ENCODE data around the gene GUCY2C.

Gene GUCY2C

DNA sequence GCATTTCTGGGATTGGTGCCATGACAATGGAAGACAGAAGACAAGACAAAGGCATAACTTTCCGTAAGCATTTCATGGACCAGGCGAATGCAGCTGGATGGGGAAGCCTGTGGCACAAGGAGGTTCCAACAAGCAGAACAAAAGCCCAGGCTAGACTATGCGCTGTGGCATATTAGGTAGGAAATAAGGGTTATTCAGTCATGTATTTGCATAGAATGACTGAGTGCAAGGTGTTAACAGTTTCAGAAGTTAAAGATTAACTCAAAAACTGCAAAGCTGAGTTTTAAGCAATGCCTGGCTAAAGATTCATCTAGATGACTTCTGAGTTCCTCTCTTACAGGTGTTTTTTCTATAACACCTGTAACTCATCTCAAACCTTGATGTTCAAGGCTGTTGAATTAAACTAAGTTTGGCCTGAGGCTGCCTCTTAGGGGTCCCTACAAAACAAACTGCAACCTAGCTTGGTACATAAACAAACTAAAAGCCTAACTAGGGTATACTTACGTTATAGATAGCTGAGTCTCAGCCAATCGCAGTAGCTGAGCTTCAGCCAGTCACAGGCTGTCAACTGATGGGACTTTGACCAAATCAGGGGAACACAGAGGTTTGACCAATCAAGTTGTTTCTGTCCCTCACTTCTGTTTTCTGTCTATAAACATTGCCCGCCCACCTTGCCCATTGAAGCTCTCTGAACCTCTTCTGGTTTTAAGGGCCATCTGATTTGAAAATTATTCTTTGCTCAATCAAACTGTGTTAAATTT, 76.5 kb downstream of the GUCY2C start:
- DNase-seq: no peak

DNA sequence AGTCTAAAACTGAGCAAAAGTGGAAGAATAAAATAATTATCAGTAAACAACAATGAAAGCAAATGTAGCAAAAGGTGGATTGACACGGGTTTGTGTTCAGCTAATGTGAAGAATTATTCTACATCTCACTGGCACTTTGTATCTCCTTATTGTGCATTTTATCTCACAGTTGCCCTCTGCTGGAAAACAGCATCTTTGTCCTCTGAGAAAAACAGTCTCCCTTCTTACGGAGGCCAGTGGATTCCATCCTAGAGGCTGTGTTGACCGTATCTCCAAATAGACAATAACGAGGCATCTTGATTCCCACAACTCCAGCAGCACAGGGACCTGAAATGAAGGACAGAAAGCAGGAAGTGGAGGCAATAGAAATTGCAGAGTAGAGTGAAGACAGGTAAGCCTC, 77.4 kb downstream of the GUCY2C start:
- DNase-seq: no peak

DNA sequence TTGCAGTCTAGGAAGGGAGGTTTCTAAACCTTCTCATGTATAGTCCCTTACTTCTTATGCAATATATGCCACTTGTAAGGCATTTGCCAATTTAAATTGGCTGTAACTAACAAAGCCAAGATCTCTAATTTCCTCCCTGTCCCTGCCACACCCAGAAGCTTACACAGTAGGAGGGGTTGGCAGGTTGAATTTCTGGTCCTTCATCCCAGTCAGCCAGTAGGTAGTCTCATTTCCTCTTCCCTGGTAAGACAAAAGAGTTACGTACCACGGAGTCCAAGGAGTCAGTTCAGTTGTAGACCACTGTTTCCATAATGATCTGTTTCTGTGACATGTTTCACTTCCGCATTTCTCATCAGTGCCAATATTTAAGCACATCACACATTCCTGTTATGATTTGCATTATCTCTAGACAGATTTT, 81.7 kb downstream of the GUCY2C start:
- DNase-seq: no peak

DNA sequence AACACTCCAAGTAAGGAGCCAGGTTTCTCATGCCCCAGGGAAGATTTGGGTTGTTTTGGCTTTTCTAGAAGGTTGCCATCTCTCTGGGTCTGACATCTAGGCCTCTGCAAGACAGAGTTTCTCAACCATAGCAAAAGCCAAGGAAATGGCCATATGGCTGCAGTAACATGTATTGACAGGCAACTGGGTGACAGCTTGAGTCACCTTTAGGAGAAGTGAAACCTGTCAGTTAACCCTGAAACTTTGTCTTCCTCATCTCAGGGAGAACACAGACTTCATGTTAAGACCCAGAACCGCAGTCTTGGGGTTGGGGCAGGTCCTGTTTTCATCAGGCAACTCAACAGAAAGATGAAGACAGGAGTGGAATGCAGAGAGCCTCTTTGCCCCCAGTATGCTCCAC, 82.7 kb downstream of the GUCY2C start:
- DNase-seq: peak; percentile 6

DNA sequence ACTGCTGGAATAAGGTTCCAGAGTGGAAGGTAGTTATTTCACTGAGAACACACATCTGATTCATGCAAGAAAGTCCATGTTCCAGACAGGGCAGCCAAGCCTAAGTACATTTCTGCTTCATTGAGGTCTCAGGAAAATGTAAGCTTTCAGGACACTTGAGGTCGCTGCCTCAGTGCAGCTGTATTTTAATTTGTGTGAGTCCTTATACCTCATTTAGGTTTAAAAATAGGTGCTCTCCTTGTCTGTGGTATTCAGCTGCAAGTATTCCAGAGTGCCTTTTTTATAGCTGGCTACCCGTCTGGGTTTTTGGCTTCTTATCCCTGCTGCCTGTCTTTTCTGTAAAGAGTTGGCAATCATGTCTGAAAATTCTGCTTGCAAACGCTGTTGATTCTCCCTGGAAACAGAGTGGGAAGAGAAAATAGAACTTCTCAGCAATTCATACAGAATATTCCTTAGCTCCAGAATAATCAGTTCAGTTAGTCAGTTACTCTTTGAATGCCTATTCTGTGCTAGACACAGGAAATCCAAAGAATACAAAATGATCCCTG, 83.4 kb downstream of the GUCY2C start:
- no peak for DNase-seq

- no peak for DNase-seq
Observed at GRCh38 chr12:14612250-14612649, 84.1 kb downstream of the GUCY2C start.

GRCh38 chr12:14611640-14612203, 84.7 kb downstream of the GUCY2C start:
- DNase-seq: no peak

GRCh38 chr12:14607568-14607967, 88.8 kb downstream of the GUCY2C start:
- DNase-seq: no peak

GRCh38 chr12:14605401-14605989, 90.9 kb downstream of the GUCY2C start:
- DNase-seq: no peak

DNA sequence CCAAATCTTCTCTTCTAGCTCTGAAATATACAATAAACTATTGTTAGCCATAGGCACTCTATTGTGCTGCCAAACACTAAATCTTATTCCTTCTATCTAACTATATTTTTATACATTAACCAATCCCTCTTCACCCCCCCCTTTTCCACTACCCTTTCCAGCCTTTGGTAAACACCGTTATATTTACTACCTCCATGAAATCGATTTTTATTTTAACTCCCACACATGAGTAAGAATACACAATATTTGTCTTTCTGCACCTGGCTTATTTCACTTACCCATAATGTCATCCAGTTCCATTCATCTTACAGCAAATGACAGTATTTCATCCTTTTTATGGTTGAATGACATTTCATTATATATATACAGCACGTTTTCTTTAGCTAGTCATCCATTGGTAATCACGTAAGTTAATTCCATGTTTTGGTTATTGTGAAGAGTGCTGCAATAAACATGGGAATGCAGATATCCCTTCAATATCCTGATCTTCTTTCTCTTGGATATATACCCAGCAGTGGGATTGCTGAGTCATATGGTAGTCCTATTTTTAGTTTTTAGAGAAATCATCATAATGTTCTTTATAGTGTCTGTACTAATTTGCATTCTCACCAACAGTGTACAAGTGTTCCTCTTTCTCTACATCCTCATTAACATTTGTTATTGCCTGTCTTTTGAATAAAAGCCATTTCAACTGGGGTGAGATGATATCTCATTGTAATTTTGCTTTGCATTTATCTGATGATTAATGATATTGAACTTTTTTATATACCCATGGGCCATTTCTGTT, 94.5 kb downstream of the GUCY2C start:
- no peak for DNase-seq

DNA sequence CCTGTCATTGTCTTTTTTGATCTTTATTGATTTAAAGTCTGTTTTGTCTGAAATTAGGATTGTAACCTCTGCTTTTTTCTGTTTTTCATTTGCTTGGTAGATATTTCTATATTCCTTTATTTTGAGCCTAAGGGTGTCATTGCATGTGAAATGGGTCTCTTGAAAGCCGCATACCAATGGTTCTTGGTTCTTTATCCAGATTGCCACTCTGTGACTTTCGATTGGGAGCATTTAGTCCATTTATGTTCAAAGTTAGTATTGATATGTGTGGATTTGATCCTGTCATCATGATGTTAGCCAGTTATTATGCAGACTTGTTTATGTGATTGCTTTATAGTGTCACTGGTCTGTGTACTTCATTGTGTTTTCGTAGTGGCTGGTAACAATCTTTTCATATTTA, 98.9 kb downstream of the GUCY2C start:
- no peak for DNase-seq

GRCh38 chr12:14591719-14592118, 104.7 kb downstream of the GUCY2C start:
- no peak for DNase-seq

DNA sequence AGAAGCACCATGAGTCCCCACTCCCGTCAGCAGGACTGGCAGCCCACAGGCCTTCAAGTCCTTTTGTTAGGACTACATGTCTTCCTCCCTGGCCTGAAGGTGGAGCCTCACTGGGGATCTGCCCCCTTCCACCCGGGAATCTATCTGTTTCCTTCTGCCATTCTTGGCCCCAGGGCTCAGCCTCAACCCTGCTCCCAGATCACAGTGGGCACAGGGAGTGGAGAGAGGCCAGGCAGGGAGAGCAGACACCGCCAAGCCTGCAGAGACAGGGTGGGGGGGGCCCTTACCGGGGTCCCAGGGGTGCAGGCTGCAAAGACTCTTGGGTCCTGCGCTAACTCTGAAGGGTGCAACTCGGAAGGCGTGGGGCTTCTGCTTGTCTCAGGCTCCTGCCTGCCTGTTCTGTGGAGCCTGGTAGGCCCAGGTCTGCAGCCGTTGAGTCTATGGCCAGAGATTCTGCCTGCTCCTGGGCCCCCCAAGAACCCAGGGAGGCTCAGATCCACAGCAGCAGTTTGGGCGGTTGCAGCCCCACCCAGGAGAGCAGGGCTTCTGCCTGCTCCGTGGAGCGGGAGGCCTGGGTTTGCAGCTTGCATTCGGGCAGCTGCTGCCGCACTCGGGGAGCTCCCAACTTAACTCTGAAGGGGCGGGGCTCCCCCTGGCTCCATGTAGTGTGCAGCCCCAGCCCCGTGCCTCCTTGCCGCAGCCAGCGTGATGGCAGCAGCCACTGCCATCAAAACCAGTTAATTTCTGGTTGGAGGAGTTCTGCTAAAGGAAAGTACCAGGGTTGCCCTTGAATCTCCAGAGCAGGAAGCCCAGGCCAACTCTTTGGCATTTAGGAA, 107.0 kb downstream of the GUCY2C start:
- no peak for DNase-seq

DNA sequence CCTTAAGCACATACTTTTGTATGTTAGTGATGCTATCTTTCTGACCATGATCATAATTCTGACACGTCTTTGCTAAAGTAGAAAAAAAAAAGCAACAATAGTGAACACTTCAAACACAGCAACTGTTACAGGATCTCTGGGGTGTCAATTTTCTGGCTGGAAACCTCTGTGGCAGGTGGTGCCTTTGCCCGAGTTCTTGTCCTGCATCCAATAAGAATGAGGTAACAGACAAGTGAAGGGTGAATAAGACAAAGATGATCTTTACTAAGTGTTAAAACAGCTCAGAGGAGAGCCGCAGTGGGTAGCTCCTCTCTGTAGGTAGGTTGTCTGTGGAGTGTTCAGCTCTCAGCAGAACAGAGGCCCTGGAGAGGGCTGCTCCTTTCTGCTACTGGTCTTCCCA, 107.8 kb downstream of the GUCY2C start:
- no peak for DNase-seq

DNA sequence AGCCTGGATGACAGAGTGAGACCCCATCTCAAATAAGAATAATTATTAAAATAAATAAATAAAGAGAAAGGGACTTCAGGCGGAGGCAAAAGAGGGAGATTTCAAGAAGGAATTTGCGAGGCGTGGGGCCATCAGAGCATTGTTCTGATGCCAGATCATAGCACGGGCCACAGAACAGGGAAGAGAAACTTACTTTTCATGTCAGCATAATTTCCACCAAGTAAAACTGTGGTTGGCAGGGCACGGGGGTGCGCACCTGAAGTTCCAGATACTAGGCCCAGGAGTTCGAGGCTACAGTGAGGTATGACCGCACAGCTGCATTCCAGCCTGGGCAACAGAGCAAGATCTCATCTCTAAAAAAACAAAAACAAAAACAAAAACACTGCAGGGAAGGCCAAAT, 117.8 kb downstream of the GUCY2C start:
- DNase-seq: no peak

DNA sequence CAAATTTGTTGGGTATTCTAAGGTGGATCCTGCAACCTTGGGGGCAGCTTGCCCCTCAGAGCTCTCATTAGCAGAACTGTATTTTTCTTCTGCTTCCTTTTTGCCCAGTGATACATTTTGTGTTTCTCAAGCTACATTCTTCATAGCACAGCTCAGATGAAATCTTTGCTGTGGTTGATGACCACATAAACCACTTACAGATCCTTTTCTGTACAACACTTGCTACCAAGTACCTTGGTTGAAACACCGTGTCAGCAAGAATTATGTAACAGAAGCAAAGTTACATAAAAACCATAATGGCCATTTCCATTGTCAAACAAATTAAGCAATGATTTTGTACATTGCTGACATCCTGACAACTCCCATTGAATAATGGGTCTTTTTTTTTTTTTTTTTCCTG, 119.1 kb downstream of the GUCY2C start:
- peak; percentile 11 for DNase-seq

DNA sequence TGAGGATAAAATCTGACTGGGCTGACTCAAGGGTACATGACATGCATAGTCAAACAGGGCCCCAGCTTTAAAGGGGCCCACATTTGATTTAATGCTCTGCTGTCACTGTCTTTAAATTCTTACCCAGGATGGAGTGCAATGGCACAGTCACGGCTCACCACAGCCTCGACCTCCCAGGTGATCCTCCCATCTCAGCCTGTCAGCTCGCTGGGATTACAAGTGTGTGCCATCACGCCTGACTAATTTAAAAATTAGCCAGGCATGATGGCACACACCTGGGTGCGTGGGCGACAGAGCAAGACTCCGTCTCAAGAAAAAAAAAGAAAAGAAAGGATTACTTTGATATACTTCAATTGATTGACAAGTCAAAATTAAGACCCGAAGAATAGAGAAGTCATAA, 119.5 kb downstream of the GUCY2C start:
- no peak for DNase-seq

DNA sequence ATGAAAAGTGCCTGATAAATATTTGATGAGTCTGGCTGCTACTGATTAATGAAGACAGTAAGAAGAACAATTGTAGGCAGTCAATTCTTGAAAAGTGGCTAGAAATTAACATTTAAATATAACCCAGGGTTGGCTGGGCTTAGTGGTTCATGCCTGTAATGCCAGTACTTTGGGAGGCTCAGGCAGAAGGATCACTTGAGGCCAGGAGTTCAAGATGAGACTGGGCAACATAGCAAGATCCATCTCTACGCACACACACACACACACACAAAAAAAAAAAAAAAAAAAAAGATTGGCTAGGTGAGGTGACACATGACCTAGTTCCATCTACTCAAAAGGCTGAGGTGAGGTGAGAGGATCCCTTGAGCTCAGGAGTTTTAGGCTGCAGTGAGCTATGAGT, 120.8 kb downstream of the GUCY2C start:
- DNase-seq: no peak

DNA sequence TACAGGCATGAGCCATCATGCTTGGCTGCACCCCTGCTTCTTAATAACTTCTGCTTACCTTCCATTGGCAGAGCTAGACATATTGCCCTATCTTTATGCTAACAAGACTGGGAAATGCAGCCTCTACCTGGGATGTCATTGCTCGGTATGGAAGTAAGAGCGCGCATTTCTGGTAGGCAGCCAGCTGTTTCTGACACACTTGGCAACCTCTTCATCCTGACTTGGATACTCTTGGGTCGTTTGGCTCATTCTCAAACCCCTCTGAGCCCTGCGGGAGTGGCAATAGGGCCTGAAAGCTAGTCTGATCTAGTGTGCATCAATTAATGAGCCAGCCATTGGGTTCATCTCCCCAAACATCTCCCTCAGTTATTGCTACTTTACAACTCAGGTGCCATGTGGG, 123.3 kb downstream of the GUCY2C start:
- no peak for DNase-seq

DNA sequence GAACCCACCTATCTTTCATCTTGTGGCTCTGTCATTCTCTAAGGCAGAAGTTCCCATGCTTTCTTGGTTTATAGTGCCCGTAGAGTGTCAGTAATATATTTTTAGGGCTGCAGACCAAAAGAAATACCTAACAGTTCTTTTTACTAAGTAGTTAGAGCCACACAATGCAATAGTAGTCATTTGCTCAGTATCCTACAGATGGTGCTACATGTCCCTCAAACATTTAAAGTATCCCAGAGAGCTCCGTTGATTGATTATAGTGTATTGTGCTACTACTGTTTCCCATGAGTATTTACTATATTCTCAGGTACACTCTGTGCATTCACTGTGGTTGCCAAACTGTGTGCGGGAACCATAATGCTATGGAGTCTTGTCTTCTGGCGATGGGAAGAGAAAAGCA, 124.0 kb downstream of the GUCY2C start:
- DNase-seq: no peak

- no peak for DNase-seq
Observed at GRCh38 chr12:14571779-14572178, 124.6 kb downstream of the GUCY2C start.

DNA sequence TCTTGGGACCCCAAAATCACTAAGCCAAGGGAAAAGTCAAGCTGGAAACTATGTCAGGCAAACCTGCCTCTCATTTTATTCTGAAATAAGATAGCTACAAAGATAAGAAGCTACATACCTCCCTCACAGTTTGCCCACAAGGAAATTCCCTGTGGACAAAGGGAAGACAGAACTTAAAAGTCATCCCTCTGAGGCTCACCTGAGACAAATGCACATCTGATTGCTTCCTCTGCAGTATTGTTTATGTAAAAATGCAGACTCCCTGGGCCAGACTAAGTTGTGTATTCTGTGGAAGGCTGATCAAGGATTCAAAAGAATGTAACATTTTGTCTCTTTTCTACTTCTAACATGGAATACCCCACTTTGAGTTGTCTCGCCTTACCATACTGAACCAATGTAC, 126.2 kb downstream of the GUCY2C start:
- no peak for DNase-seq
